NB4 (cell line): ENCODE data around the gene EIF2D.

ENCODE experiments used
- MYC ChIP-seq: IDR thresholded peaks from 2 replicates; pipeline ENCODE4 v1.6.1; 2011; ENCODE audit warnings: low read depth, low read length
- POLR2A ChIP-seq: IDR thresholded peaks from 2 replicates; pipeline ENCODE4 v1.6.1; 2011; ENCODE audit warnings: mild to moderate bottlenecking; ENCODE audit not compliant: insufficient read length; ENCODE audit errors: extremely low read depth
- TF ChIP-seq, protein P1 (sequence below): IDR thresholded peaks from one replicate; pipeline ENCODE4 v1.5.1; 2012; ENCODE audit warnings: low read depth, low read length
- TF ChIP-seq, protein P2 (sequence below): IDR thresholded peaks from 2 replicates; pipeline ENCODE4 v1.6.1; 2011; ENCODE audit warnings: low read depth, low read length

DNA sequence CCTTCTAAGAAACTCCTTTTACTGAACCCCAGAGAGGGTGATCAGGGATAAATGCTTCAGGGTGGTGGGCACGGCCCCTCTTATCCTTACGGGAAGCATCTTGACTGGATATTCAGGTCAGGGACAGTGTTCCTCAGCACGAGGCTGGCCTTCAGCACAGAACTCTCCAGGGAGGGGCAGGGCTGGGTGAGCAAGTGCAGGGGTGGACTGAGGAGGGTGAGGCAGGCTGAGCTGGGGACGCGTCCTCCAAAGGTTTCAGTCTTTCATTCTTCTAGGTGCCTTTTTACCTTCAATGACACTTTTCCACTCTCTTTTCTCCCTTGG, 52.6 kb downstream of the EIF2D start:
- no peak for TF ChIP-seq POLR2A
- TF ChIP-seq, protein P1, sequence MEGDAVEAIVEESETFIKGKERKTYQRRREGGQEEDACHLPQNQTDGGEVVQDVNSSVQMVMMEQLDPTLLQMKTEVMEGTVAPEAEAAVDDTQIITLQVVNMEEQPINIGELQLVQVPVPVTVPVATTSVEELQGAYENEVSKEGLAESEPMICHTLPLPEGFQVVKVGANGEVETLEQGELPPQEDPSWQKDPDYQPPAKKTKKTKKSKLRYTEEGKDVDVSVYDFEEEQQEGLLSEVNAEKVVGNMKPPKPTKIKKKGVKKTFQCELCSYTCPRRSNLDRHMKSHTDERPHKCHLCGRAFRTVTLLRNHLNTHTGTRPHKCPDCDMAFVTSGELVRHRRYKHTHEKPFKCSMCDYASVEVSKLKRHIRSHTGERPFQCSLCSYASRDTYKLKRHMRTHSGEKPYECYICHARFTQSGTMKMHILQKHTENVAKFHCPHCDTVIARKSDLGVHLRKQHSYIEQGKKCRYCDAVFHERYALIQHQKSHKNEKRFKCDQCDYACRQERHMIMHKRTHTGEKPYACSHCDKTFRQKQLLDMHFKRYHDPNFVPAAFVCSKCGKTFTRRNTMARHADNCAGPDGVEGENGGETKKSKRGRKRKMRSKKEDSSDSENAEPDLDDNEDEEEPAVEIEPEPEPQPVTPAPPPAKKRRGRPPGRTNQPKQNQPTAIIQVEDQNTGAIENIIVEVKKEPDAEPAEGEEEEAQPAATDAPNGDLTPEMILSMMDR, result no peak
- TF ChIP-seq, protein P2, sequence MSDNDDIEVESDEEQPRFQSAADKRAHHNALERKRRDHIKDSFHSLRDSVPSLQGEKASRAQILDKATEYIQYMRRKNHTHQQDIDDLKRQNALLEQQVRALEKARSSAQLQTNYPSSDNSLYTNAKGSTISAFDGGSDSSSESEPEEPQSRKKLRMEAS, result no peak
- TF ChIP-seq MYC, result no peak
